Measurements from ENCODE around the gene MEST. TPM values are rescaled to one million over a fixed set of nuclear protein-coding genes. Genes with fewer than 3 reads are reported as not detected.

Gene MEST
- total and polyA plus RNA-seq, 2 donors from 2014 or later, result 23.6 to 31.0 TPM

- Histone ChIP-seq H3K9ac (ENCODE audit: low read length in 3 of 3) (peak overlapping the region; percentile 13 to 86 (median 42)), H3K27ac (ENCODE audit: low read depth in 2 of 2, low read length in 2 of 2) (no peak overlapping the region), H3K4me3 (ENCODE audit: low read length in 3 of 3) (peak overlapping the region; percentile 43 to 58 (median 57)), H3K9me3 (ENCODE audit: control insufficient read depth in 2 of 3, insufficient read depth in 1 of 3, low read length in 3 of 3) (no peaks in the 10 kb centered on the region), H3K27me3 (ENCODE audit: control insufficient read depth, insufficient read depth, low read length) (no peaks in the 10 kb centered on the region), H3K36me3 (ENCODE audit: control insufficient read depth in 2 of 3, insufficient read depth in 3 of 3, low read length in 3 of 3) (no peaks in the 10 kb centered on the region), H3K4me1 (ENCODE audit: control insufficient read depth in 2 of 3, insufficient read depth in 2 of 3, low read depth in 1 of 3, low read length in 3 of 3) (peaks cover 11 to 14% (median 14%) of the 10 kb centered on the region in 3 donors)
- no peak for FAIRE-seq
- peak in 2 of 5 donors; percentile 43 to 53 for DNase-seq
- TF ChIP-seq, protein P1, sequence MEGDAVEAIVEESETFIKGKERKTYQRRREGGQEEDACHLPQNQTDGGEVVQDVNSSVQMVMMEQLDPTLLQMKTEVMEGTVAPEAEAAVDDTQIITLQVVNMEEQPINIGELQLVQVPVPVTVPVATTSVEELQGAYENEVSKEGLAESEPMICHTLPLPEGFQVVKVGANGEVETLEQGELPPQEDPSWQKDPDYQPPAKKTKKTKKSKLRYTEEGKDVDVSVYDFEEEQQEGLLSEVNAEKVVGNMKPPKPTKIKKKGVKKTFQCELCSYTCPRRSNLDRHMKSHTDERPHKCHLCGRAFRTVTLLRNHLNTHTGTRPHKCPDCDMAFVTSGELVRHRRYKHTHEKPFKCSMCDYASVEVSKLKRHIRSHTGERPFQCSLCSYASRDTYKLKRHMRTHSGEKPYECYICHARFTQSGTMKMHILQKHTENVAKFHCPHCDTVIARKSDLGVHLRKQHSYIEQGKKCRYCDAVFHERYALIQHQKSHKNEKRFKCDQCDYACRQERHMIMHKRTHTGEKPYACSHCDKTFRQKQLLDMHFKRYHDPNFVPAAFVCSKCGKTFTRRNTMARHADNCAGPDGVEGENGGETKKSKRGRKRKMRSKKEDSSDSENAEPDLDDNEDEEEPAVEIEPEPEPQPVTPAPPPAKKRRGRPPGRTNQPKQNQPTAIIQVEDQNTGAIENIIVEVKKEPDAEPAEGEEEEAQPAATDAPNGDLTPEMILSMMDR (IDR thresholded peaks at IDR 0.05; ENCODE audit: borderline replicate concordance, extremely low read depth, insufficient read depth), result no peak
- intact Hi-C loops (cut with DNase I), result no loop called here
Observed at GRCh38 chr7:130492523-130493274, 814 bp downstream of the MEST start.

DNA sequence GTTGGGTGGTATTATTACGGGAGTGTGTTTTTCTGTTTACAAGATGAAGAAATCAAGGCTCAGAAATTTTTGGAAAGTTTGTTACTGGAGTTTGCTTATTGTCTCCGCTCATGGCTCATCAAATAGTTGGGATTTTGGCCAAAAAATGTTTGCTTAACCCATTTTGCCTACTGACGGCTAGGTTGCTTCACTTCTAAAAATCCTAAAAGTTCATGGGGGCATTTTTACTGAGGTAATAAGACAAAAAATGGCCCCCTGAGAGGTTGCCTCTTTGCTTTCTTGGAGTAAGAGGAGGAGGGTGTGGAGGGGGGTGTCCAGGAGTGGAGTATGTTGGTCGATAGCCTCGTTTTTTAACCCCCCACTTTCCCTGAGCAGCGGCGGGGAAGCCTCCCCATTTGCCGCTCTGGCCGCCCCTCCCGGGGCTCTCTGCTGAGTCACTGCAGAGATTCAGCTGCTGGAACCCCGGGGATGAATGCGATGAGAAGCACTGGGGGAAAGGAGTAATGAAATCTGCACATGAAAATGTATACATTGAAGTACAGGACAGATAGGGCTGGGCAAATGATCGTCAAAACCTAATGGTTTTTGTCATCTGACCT, 1.5 kb downstream of the MEST start:
- TF ChIP-seq, protein P1 (IDR thresholded peaks at IDR 0.05; ENCODE audit: borderline replicate concordance, extremely low read depth, insufficient read depth), result no peak
- Histone ChIP-seq H3K9me3 (ENCODE audit: control insufficient read depth in 2 of 3, insufficient read depth in 1 of 3, low read length in 3 of 3) (no peaks in the 10 kb centered on the region), H3K9ac (ENCODE audit: low read length in 3 of 3) (peak overlapping the region in 2 of 3 donors; percentile 42 to 86), H3K4me3 (ENCODE audit: low read length in 3 of 3) (peak overlapping the region; percentile 43 to 58 (median 57)), H3K36me3 (ENCODE audit: control insufficient read depth in 2 of 3, insufficient read depth in 3 of 3, low read length in 3 of 3) (no peaks in the 10 kb centered on the region), H3K27ac (ENCODE audit: low read depth in 2 of 2, low read length in 2 of 2) (no peak overlapping the region), H3K4me1 (ENCODE audit: control insufficient read depth in 2 of 3, insufficient read depth in 2 of 3, low read depth in 1 of 3, low read length in 3 of 3) (peaks cover 11 to 14% (median 12%) of the 10 kb centered on the region in 3 donors), H3K27me3 (ENCODE audit: control insufficient read depth, insufficient read depth, low read length) (no peaks in the 10 kb centered on the region)
- FAIRE-seq, result no peak
- DNase-seq, result peak in 4 of 5 donors; percentile 37 to 62 (median 48)
- intact Hi-C loops (cut with DNase I), result no loop called here

DNA sequence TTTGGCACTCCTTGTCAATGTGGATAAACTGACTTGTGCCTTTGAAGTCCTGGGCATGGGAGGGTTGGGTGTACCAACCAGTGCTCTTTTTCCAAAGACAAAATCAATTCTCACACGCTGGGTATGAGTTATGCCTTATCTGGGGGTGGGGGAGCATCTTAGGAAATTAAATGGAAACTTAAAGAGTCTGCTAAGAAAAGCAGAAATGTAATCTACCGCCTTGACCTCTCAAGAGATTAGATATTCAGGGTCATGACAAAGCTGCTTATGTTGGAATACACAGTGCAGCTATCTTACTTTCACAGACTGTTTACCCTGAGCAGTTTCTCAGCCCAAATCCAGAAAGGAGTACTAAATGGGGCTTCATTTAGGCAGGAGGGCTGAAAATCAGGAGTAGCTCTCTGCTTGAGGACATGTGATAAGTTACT, 2.6 kb downstream of the MEST start:
- H3K27me3 ChIP-seq (ENCODE audit: control insufficient read depth, insufficient read depth, low read length), result no peaks in the 10 kb centered on the region
- H3K4me1 ChIP-seq (ENCODE audit: control insufficient read depth in 2 of 3, insufficient read depth in 2 of 3, low read depth in 1 of 3, low read length in 3 of 3), result peaks cover 6 to 10% (median 9%) of the 10 kb centered on the region in 3 donors
- no peaks in the 10 kb centered on the region for H3K9me3 ChIP-seq (ENCODE audit: control insufficient read depth in 2 of 3, insufficient read depth in 1 of 3, low read length in 3 of 3)
- H3K9ac ChIP-seq (ENCODE audit: low read length in 3 of 3), result peak overlapping the region in 1 of 3 donors; percentile 86
- H3K4me3 ChIP-seq (ENCODE audit: low read length in 3 of 3), result peak overlapping the region in 1 of 3 donors; percentile 57
- peak in 2 of 5 donors; percentile 40 to 45 for DNase-seq
- intact Hi-C loops (cut with DNase I), result no loop called here
- TF ChIP-seq, protein P1 (IDR thresholded peaks at IDR 0.05; ENCODE audit: borderline replicate concordance, extremely low read depth, insufficient read depth), result no peak
- no peak overlapping the region for H3K27ac ChIP-seq (ENCODE audit: low read depth in 2 of 2, low read length in 2 of 2)
- no peak for FAIRE-seq
- peaks cover 0 to 4% (median 0%) of the 10 kb centered on the region in 3 donors for H3K36me3 ChIP-seq (ENCODE audit: control insufficient read depth in 2 of 3, insufficient read depth in 3 of 3, low read length in 3 of 3)

Data from kidney (tissue), 14 donors.